GM23338 (cell line): ENCODE data around the gene FBXO15.
A peak's percentile ranks its signal among the peaks of the same experiment; 100 is the strongest.

Source experiments
- CREB1 ChIP-seq: fragments of 250-450 bp; sonication (Bioruptor Pico); IDR thresholded peaks from 2 replicates; pipeline ENCODE4 v1.5.0; 2020; ENCODE audit warnings: low read depth, mild to moderate bottlenecking, moderate library complexity
- EZH2 ChIP-seq: fragments of 200-600 bp; sonication (generic); IDR thresholded peaks from one replicate; pipeline ENCODE4 v1.8.0; 2017; ENCODE audit warnings: antibody characterized with exemption, mild to moderate bottlenecking, low read depth; ENCODE audit not compliant: unreplicated experiment
- EZH2phosphoT487 ChIP-seq: fragments of 200-600 bp; sonication (generic); IDR thresholded peaks from one replicate; pipeline ENCODE4 v1.8.1; 2018; ENCODE audit warnings: antibody characterized with exemption; ENCODE audit not compliant: unreplicated experiment
- JUNB ChIP-seq: IDR thresholded peaks from one replicate; pipeline ENCODE4 v1.6.1; 2016; ENCODE audit warnings: antibody characterized with exemption; ENCODE audit not compliant: unreplicated experiment
- NANOG ChIP-seq: IDR thresholded peaks from 2 replicates; pipeline ENCODE4 v1.6.1; 2016; ENCODE audit warnings: antibody characterized with exemption, borderline replicate concordance
- POLR2AphosphoS5 ChIP-seq: IDR thresholded peaks from 2 replicates; pipeline ENCODE4 v1.6.1; 2016; ENCODE audit warnings: antibody characterized with exemption, low read depth
- STAT1 ChIP-seq: IDR thresholded peaks from one replicate; pipeline ENCODE4 v1.6.1; 2016; ENCODE audit warnings: antibody characterized with exemption; ENCODE audit not compliant: unreplicated experiment
- ZNF114 ChIP-seq: fragments of 250-450 bp; sonication (Bioruptor Pico); IDR thresholded peaks from 2 replicates; pipeline ENCODE4 v1.5.0; 2020; ENCODE audit warnings: mild to moderate bottlenecking, moderate library complexity
- TF ChIP-seq, protein P1 (sequence below), 2 experiments: fragments of 200-600 bp in 1 of 2; sonication (generic) in 1 of 2; conservative IDR thresholded peaks; 2 replicates each; pipeline versions ENCODE4 v1.5.1 to v1.6.1; 2016 to 2017; ENCODE audit warnings: antibody characterized with exemption in 2 of 2, low read depth in 2 of 2, mild to moderate bottlenecking in 2 of 2, moderate library complexity in 1 of 2
- TF ChIP-seq, protein P2 (sequence below): IDR thresholded peaks from one replicate; pipeline ENCODE4 v1.6.1; 2018; ENCODE audit warnings: antibody characterized with exemption; ENCODE audit not compliant: unreplicated experiment
- TF ChIP-seq, protein P3 (sequence below): IDR thresholded peaks from 2 replicates; pipeline ENCODE4 v1.6.1; 2016; ENCODE audit warnings: antibody characterized with exemption
- TF ChIP-seq, protein P4 (sequence below): fragments of 250-450 bp; sonication (Bioruptor Pico); IDR thresholded peaks from 2 replicates; pipeline ENCODE4 v1.5.0; 2020; ENCODE audit warnings: mild to moderate bottlenecking, moderate library complexity

DNA sequence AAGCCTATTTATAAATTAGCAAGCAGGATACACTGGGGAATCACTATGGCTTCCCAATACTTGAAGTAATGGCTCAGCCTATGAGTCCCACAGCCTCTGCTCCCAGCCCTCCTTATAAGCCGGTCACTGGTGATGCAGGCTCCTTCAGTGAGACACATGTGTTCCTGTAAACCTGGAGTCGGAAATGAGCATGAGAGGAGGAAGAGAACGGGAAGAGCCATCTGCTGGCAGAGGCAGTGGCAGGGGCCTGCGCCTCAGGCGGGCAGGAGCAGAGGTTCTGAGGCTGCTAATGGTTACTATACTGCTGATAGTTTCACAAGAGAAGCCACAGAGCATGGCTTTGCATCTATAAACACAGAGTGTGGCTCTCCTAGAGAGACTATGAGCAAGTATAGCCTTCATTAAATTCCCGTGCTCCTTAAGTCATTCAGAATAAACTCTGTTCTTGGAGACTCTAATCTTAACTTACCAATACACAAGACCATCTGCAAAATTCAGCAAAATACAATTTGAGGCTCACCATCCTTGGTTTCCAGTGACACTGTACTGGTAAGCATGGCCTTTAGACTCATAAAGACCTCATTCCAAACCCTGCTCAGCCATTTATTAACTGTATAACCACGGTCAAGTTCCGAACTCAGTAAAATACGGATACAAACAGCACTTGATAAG lies 63.3 kb downstream of the FBXO15 start:
- TF ChIP-seq, protein P1, sequence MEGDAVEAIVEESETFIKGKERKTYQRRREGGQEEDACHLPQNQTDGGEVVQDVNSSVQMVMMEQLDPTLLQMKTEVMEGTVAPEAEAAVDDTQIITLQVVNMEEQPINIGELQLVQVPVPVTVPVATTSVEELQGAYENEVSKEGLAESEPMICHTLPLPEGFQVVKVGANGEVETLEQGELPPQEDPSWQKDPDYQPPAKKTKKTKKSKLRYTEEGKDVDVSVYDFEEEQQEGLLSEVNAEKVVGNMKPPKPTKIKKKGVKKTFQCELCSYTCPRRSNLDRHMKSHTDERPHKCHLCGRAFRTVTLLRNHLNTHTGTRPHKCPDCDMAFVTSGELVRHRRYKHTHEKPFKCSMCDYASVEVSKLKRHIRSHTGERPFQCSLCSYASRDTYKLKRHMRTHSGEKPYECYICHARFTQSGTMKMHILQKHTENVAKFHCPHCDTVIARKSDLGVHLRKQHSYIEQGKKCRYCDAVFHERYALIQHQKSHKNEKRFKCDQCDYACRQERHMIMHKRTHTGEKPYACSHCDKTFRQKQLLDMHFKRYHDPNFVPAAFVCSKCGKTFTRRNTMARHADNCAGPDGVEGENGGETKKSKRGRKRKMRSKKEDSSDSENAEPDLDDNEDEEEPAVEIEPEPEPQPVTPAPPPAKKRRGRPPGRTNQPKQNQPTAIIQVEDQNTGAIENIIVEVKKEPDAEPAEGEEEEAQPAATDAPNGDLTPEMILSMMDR (conservative IDR thresholded peaks at IDR 0.05; ENCODE audit: low read depth in 2 of 2) = 0 out of 4 replicates have a peak, but pooled peaks of 1 of the 2 experiments have one; percentile 18
- TF ChIP-seq, protein P2, sequence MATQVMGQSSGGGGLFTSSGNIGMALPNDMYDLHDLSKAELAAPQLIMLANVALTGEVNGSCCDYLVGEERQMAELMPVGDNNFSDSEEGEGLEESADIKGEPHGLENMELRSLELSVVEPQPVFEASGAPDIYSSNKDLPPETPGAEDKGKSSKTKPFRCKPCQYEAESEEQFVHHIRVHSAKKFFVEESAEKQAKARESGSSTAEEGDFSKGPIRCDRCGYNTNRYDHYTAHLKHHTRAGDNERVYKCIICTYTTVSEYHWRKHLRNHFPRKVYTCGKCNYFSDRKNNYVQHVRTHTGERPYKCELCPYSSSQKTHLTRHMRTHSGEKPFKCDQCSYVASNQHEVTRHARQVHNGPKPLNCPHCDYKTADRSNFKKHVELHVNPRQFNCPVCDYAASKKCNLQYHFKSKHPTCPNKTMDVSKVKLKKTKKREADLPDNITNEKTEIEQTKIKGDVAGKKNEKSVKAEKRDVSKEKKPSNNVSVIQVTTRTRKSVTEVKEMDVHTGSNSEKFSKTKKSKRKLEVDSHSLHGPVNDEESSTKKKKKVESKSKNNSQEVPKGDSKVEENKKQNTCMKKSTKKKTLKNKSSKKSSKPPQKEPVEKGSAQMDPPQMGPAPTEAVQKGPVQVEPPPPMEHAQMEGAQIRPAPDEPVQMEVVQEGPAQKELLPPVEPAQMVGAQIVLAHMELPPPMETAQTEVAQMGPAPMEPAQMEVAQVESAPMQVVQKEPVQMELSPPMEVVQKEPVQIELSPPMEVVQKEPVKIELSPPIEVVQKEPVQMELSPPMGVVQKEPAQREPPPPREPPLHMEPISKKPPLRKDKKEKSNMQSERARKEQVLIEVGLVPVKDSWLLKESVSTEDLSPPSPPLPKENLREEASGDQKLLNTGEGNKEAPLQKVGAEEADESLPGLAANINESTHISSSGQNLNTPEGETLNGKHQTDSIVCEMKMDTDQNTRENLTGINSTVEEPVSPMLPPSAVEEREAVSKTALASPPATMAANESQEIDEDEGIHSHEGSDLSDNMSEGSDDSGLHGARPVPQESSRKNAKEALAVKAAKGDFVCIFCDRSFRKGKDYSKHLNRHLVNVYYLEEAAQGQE = no peak
- TF ChIP-seq EZH2 (no peak), POLR2AphosphoS5 (no peak), EZH2phosphoT487 (no peak), STAT1 (no peak), CREB1 (CRISPR knock-in tag) (no peak), ZNF114 (CRISPR knock-in tag) (no peak), JUNB (no peak), NANOG (no peak)
- TF ChIP-seq, protein P3, sequence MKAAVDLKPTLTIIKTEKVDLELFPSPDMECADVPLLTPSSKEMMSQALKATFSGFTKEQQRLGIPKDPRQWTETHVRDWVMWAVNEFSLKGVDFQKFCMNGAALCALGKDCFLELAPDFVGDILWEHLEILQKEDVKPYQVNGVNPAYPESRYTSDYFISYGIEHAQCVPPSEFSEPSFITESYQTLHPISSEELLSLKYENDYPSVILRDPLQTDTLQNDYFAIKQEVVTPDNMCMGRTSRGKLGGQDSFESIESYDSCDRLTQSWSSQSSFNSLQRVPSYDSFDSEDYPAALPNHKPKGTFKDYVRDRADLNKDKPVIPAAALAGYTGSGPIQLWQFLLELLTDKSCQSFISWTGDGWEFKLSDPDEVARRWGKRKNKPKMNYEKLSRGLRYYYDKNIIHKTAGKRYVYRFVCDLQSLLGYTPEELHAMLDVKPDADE = no peak
- TF ChIP-seq, protein P4, sequence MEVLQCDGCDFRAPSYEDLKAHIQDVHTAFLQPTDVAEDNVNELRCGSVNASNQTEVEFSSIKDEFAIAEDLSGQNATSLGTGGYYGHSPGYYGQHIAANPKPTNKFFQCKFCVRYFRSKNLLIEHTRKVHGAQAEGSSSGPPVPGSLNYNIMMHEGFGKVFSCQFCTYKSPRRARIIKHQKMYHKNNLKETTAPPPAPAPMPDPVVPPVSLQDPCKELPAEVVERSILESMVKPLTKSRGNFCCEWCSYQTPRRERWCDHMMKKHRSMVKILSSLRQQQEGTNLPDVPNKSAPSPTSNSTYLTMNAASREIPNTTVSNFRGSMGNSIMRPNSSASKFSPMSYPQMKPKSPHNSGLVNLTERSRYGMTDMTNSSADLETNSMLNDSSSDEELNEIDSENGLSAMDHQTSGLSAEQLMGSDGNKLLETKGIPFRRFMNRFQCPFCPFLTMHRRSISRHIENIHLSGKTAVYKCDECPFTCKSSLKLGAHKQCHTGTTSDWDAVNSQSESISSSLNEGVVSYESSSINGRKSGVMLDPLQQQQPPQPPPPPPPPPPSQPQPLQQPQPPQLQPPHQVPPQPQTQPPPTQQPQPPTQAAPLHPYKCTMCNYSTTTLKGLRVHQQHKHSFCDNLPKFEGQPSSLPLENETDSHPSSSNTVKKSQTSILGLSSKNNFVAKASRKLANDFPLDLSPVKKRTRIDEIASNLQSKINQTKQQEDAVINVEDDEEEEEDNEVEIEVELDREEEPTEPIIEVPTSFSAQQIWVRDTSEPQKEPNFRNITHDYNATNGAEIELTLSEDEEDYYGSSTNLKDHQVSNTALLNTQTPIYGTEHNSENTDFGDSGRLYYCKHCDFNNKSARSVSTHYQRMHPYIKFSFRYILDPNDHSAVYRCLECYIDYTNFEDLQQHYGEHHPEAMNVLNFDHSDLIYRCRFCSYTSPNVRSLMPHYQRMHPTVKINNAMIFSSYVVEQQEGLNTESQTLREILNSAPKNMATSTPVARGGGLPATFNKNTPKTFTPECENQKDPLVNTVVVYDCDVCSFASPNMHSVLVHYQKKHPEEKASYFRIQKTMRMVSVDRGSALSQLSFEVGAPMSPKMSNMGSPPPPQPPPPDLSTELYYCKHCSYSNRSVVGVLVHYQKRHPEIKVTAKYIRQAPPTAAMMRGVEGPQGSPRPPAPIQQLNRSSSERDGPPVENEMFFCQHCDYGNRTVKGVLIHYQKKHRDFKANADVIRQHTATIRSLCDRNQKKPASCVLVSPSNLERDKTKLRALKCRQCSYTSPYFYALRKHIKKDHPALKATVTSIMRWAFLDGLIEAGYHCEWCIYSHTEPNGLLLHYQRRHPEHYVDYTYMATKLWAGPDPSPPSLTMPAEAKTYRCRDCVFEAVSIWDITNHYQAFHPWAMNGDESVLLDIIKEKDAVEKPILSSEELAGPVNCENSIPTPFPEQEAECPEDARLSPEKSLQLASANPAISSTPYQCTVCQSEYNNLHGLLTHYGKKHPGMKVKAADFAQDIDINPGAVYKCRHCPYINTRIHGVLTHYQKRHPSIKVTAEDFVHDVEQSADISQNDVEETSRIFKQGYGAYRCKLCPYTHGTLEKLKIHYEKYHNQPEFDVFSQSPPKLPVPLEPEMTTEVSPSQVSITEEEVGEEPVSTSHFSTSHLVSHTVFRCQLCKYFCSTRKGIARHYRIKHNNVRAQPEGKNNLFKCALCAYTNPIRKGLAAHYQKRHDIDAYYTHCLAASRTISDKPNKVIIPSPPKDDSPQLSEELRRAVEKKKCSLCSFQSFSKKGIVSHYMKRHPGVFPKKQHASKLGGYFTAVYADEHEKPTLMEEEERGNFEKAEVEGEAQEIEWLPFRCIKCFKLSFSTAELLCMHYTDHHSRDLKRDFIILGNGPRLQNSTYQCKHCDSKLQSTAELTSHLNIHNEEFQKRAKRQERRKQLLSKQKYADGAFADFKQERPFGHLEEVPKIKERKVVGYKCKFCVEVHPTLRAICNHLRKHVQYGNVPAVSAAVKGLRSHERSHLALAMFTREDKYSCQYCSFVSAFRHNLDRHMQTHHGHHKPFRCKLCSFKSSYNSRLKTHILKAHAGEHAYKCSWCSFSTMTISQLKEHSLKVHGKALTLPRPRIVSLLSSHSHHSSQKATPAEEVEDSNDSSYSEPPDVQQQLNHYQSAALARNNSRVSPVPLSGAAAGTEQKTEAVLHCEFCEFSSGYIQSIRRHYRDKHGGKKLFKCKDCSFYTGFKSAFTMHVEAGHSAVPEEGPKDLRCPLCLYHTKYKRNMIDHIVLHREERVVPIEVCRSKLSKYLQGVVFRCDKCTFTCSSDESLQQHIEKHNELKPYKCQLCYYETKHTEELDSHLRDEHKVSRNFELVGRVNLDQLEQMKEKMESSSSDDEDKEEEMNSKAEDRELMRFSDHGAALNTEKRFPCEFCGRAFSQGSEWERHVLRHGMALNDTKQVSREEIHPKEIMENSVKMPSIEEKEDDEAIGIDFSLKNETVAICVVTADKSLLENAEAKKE = no peak
